Right lobe of liver (tissue), 6 donors: ENCODE measurements around the gene TBRG4. TPM values are rescaled to one million over a fixed set of nuclear protein-coding genes. Genes with fewer than 3 reads are reported as not detected.

Source experiments
- ATAC-seq, 4 donors: fragments of 200-7000 bp; cut with Tn5 transposase; one replicate each; pipeline ENCODE4 v1.9.1; 2020; ENCODE audit warnings: mild to moderate bottlenecking in 4 of 4, moderate library complexity in 4 of 4
- DNase-seq, 3 donors: peaks; one replicate each; pipeline ENCODE4 v3.0.0-alpha.2; 2020
- H3K27ac ChIP-seq, 3 donors: fragments of 200-600 bp; one replicate each; pipeline ENCODE4 v1.8.0; 2022
- H3K27me3 ChIP-seq, 2 donors: fragments of 200-600 bp; one replicate each; pipeline ENCODE4 v1.8.0; 2022
- H3K36me3 ChIP-seq, 4 donors: fragments of 200-600 bp; sonication (generic) in 1 of 4; one replicate each; pipeline versions ENCODE4 v1.5.1 to v1.8.0; 2017 to 2022; ENCODE audit warnings: control low read depth in 1 of 4
- H3K4me1 ChIP-seq, 4 donors: fragments of 200-600 bp; sonication (generic) in 1 of 4; one replicate each; pipeline versions ENCODE4 v1.5.1 to v1.8.0; 2017 to 2022; ENCODE audit warnings: control low read depth in 1 of 4
- H3K4me3 ChIP-seq, 3 donors: fragments of 200-600 bp; one replicate each; pipeline ENCODE4 v1.8.0; 2022
- H3K9me3 ChIP-seq, 4 donors: fragments of 200-600 bp; sonication (generic) in 1 of 4; one replicate each; pipeline versions ENCODE4 v1.5.1 to v1.8.0; 2017 to 2022; ENCODE audit warnings: control low read depth in 1 of 4
- CTCF ChIP-seq, 4 donors: fragments of 200-600 bp in 3 of 4; fragments of 450-650 bp in 1 of 4; IDR thresholded peaks; one replicate each; pipeline versions ENCODE4 v1.5.1 to v1.8.0; 2016 to 2022; ENCODE audit warnings: antibody characterized with exemption in 4 of 4, mild to moderate bottlenecking in 2 of 4
- POLR2A ChIP-seq: fragments of 450-650 bp; IDR thresholded peaks from one replicate; pipeline ENCODE4 v1.6.1; 2017; ENCODE audit warnings: antibody characterized with exemption, mild to moderate bottlenecking
- WGBS: methylation state at CpG from one replicate; pipeline ENCODE4 v1.1.6; 2018; ENCODE audit warnings: low coverage, low lambda C conversion rate; ENCODE audit not compliant: insufficient coverage; ENCODE audit errors: missing lambda C conversion rate; 5-methylcytosine and 5-hydroxymethylcytosine counted together
- intact Hi-C, 2 donors: fragments of 100-400 bp; cut with DNase I; formaldehyde crosslinking; loops; one replicate each; pipeline versions ENCODE4 v1.11.2 to v1.14.1; 2022
- small RNA-seq, 2 experiments: library from RNA; depleted of rRNA; stranded (forward); fragments of <200 nt; gene quantifications; one replicate each; pipeline ENCODE3, GENCODE V24; 2016
- total RNA-seq, 6 experiments: library from RNA; depleted of rRNA in 2 of 6; stranded (reverse); fragments of >200 nt in 2 of 6; fragmentation: NEBNext Ultra II Directional in 3 of 6; extraction: Animal tissue kit (Norgen Biotek cat#: 25700) in 3 of 6; gene quantifications; one replicate each; pipeline versions ENCODE4 v1.1.0 to v1.2.4, GENCODE V29; 2016 to 2023
- donor health status: DM: no; HTN: yes; CAD: no.
- donor health status: DM: no; HTN: no; CAD: no.
- donor health status: DM: no; HTN: no; CAD: no.
- donor health status: DM: no; HTN: yes; CAD: no.
- donor health status: DM: no; HTN: yes; CAD: no.

TBRG4 gene
- total RNA-seq, 6 experiments from 2014 or later: 33.0 to 57.1 (median 41.7) TPM

- intact Hi-C loops: no loop called here
- DNase-seq: no peak
- no peak overlapping the region for H3K4me3 ChIP-seq
- WGBS: 58% methylated on average over 2 of the region's 2 CpGs
- no peak overlapping the region for H3K27ac ChIP-seq
- no peak for ATAC-seq
- no peak for TF ChIP-seq POLR2A
- TF ChIP-seq CTCF (IDR thresholded peaks at IDR 0.05): no peak
- H3K9me3 ChIP-seq: no peaks in the 10 kb centered on the region
- H3K4me1 ChIP-seq: no peaks in the 10 kb centered on the region
- H3K27me3 ChIP-seq: no peaks in the 10 kb centered on the region
- H3K36me3 ChIP-seq: peaks cover 0 to 10% (median 0%) of the 10 kb centered on the region in 4 donors
These were observed 61.3 kb downstream of the TBRG4 start for GRCh38 chr7:45050198-45050597.

Small RNA genes lying within 50 kb of the gene (small RNA-seq; reads per million reads assigned to genes)
- gene SNORA5A: 5.6 to 7.4 reads per million in 2 experiments
- gene SNORA5B: 0 reads per million in 2 experiments
- gene SNORA5C: 114 to 171 reads per million in 2 experiments

Other genes with a start within 250 kb of the TBRG4 start
- 1 to 10 TPM; 4.9 to 6.9 (median 6.7) TPM for gene PURB, start 226.2 kb downstream of the TBRG4 start, total RNA-seq
- 1 to 10 TPM in 5 of 6 experiments, under 1 TPM in 1; 0.92 to 4.5 (median 2.0) TPM for gene MYO1G, start 132.7 kb downstream of the TBRG4 start, total RNA-seq
- 10 to 100 TPM; 29.4 to 70.7 (median 37.9) TPM for gene CCM2, start 111.5 kb downstream of the TBRG4 start, total RNA-seq
- gene NACAD, start 22.7 kb downstream of the TBRG4 start, total RNA-seq: under 1 TPM in 5 of 6 experiments, not detected in 1; 0.09 to 0.42 (median 0.12) TPM
- gene RAMP3, start 46.1 kb upstream of the TBRG4 start, total RNA-seq: 10 to 100 TPM in 4 of 6 experiments, 1 to 10 TPM in 2; 3.6 to 25.9 (median 23.4) TPM